PC-9 (cell line): Measurements from ENCODE around the gene DOHH.

Experiments
- EZH2 ChIP-seq: fragments of 200-600 bp; sonication (generic); IDR thresholded peaks from 2 replicates; pipeline ENCODE4 v1.8.0; 2017; ENCODE audit warnings: antibody characterized with exemption, low read depth
- TF ChIP-seq, protein P1 (sequence below): fragments of 200-600 bp; sonication (generic); conservative IDR thresholded peaks from 2 replicates; pipeline ENCODE4 v1.6.1; 2017; ENCODE audit warnings: mixed run types, antibody characterized with exemption, mild to moderate bottlenecking, moderate library complexity

DNA sequence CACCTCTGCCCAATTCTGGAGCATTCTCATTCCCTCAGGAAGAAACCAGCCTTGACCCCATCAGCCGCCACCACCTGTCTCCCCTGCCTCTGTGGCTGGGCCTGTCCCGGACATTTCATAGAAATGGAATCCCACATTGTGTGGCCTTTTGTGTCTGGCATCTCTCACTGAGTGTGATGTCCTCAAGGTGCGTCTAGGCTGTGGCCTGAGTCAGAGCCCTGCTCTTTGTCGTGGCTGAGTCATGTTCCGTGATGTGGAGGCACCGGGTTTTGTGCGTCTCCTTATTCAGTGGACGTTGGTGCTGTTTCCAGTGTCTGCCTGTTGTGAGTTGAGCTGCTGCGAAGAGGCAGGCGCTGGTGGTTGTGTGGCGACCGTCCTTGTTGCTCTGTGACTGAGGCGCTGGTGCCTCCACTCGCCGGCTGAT, 9.1 kb upstream of the DOHH start:
- TF ChIP-seq, protein P1, sequence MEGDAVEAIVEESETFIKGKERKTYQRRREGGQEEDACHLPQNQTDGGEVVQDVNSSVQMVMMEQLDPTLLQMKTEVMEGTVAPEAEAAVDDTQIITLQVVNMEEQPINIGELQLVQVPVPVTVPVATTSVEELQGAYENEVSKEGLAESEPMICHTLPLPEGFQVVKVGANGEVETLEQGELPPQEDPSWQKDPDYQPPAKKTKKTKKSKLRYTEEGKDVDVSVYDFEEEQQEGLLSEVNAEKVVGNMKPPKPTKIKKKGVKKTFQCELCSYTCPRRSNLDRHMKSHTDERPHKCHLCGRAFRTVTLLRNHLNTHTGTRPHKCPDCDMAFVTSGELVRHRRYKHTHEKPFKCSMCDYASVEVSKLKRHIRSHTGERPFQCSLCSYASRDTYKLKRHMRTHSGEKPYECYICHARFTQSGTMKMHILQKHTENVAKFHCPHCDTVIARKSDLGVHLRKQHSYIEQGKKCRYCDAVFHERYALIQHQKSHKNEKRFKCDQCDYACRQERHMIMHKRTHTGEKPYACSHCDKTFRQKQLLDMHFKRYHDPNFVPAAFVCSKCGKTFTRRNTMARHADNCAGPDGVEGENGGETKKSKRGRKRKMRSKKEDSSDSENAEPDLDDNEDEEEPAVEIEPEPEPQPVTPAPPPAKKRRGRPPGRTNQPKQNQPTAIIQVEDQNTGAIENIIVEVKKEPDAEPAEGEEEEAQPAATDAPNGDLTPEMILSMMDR = no peak
- no peak for TF ChIP-seq EZH2
